Stomach (tissue), 9 donors: ENCODE results near the gene GSTO2. TPM values are rescaled to one million over a fixed set of nuclear protein-coding genes. Genes with fewer than 3 reads are reported as not detected.

Source experiments
- DNase-seq, 2 donors: peaks; one replicate each; pipeline versions ENCODE4 v3.0.0 to v3.0.0-alpha.2; 2013 to 2019
- H3K27ac ChIP-seq, 5 donors: fragments of 200-600 bp in 4 of 5; sonication (generic) in 4 of 5; one replicate each; pipeline ENCODE4 v1.5.1; 2013 to 2019; ENCODE audit warnings: mild to moderate bottlenecking in 1 of 5, moderate library complexity in 1 of 5
- H3K27me3 ChIP-seq, 3 donors: fragments of 200-600 bp; sonication (generic); one replicate each; pipeline ENCODE4 v1.5.1; 2017 to 2019; ENCODE audit warnings: mixed run types in 1 of 3
- H3K36me3 ChIP-seq, 4 donors: fragments of 200-600 bp; sonication (generic); 1 replicate in 3 of 4; 2 replicates in 1 of 4; pipeline ENCODE4 v1.5.1; 2016 to 2019
- H3K4me1 ChIP-seq, 4 donors: fragments of 200-600 bp; sonication (generic); one replicate each; pipeline ENCODE4 v1.5.1; 2016 to 2019
- H3K4me3 ChIP-seq, 4 donors: fragments of 200-600 bp; sonication (generic) in 3 of 4; one replicate each; pipeline ENCODE4 v1.5.1; 2016 to 2019; ENCODE audit warnings: mild to moderate bottlenecking in 1 of 4
- H3K9me3 ChIP-seq, 4 donors: fragments of 200-600 bp; sonication (generic); one replicate each; pipeline ENCODE4 v1.5.1; 2016 to 2019
- EP300 ChIP-seq: sonication (generic); formaldehyde crosslinking; IDR thresholded peaks from one replicate; pipeline ENCODE4 v1.6.1; 2017; ENCODE audit warnings: antibody characterized with exemption
- POLR2A ChIP-seq, 4 donors: fragments of 450-650 bp; IDR thresholded peaks; one replicate each; pipeline ENCODE4 v1.6.1; 2016; ENCODE audit warnings: antibody characterized with exemption in 4 of 4, control low read depth in 2 of 4, mild to moderate bottlenecking in 1 of 4, moderate library complexity in 1 of 4
- POLR2AphosphoS5 ChIP-seq, 3 donors: sonication (generic); formaldehyde crosslinking; IDR thresholded peaks; one replicate each; pipeline ENCODE4 v1.6.1; 2016; ENCODE audit warnings: antibody characterized with exemption in 3 of 3
- WGBS, 5 donors: extraction: QIAGEN DNeasy Blood & Tissue Kit in 3 of 5; methylation state at CpG; one replicate each; pipeline versions ENCODE4 v1.1.5 to v1.1.7; 2013 to 2018; 5-methylcytosine and 5-hydroxymethylcytosine counted together
- intact Hi-C: fragments of 100-400 bp; cut with DNase I; formaldehyde crosslinking; loops from one replicate; pipeline ENCODE4 v1.15.1; 2023; ENCODE audit warnings: low total_unique reads
- polyA plus RNA-seq, 3 donors: library from polyadenylated mRNA; stranded (reverse); fragments of 200-250 nt; gene quantifications; one replicate each; pipeline ENCODE4 v1.2.3, GENCODE V29; 2013
- total RNA-seq, 5 donors: library from RNA; depleted of rRNA; stranded (reverse); fragments of >200 nt; gene quantifications; one replicate each; pipeline versions ENCODE4 v1.1.0 to v1.2.3, GENCODE V29; 2014 to 2016
- TF ChIP-seq, protein P1 (sequence below), 7 experiments: fragments of 450-650 bp in 4 of 7; fragments of 200-600 bp in 3 of 7; sonication (generic) in 3 of 7; IDR thresholded peaks; one replicate each; pipeline ENCODE4 v1.5.1; 2016 to 2019; ENCODE audit warnings: antibody characterized with exemption in 7 of 7, control low read depth in 2 of 7, mild to moderate bottlenecking in 1 of 7
- donor health status: healthy with polysubstance abuse.
- donor health status: Bipolar disorder and iron deficiency.
- donor health status: healthy.

The GSTO2 gene
- total and polyA plus RNA-seq, 8 donors = under 0.01 to 26.6 (median 10.0) TPM

DNA sequence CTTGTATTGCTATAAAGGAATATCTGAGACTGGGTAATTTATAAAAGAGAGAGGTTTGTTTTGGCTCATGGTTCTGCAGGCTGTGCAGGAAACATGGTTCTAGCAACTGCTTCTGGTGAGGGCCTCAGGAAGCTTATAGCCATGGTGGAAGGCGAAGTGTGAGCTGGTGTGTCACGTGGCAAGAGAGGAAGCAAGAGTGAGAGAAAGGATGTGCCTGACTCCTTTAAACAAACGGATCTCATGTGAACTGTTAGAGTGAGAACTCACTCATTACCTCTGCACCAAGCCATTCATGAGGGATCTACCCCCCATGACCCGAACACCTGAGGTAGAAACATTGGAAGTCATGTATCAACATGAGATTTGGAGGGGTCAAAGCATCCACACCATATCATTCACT, 77.0 kb downstream of the GSTO2 start:
- intact Hi-C loops = loop anchor here (5.0 kb wide), 1 partner anchor 34 kb away; no protein-coding TSS in a partner anchor
- Histone ChIP-seq H3K27ac (no peak overlapping the region), H3K4me1 (peaks cover 5 to 27% (median 13%) of the 10 kb centered on the region in 4 donors), H3K4me3 (no peak overlapping the region), H3K36me3 (no peaks in the 10 kb centered on the region), H3K27me3 (no peaks in the 10 kb centered on the region), H3K9me3 (no peaks in the 10 kb centered on the region)
- no peak for DNase-seq
- TF ChIP-seq POLR2A (IDR thresholded peaks at IDR 0.05) (no peak), EP300 (no peak), POLR2AphosphoS5 (IDR thresholded peaks at IDR 0.05) (no peak)
- TF ChIP-seq, protein P1, sequence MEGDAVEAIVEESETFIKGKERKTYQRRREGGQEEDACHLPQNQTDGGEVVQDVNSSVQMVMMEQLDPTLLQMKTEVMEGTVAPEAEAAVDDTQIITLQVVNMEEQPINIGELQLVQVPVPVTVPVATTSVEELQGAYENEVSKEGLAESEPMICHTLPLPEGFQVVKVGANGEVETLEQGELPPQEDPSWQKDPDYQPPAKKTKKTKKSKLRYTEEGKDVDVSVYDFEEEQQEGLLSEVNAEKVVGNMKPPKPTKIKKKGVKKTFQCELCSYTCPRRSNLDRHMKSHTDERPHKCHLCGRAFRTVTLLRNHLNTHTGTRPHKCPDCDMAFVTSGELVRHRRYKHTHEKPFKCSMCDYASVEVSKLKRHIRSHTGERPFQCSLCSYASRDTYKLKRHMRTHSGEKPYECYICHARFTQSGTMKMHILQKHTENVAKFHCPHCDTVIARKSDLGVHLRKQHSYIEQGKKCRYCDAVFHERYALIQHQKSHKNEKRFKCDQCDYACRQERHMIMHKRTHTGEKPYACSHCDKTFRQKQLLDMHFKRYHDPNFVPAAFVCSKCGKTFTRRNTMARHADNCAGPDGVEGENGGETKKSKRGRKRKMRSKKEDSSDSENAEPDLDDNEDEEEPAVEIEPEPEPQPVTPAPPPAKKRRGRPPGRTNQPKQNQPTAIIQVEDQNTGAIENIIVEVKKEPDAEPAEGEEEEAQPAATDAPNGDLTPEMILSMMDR (IDR thresholded peaks at IDR 0.05) = no peak
- WGBS, 5 donors = 62 to 76% (median 71%) methylated on average over 4 of the region's 4 CpGs

DNA sequence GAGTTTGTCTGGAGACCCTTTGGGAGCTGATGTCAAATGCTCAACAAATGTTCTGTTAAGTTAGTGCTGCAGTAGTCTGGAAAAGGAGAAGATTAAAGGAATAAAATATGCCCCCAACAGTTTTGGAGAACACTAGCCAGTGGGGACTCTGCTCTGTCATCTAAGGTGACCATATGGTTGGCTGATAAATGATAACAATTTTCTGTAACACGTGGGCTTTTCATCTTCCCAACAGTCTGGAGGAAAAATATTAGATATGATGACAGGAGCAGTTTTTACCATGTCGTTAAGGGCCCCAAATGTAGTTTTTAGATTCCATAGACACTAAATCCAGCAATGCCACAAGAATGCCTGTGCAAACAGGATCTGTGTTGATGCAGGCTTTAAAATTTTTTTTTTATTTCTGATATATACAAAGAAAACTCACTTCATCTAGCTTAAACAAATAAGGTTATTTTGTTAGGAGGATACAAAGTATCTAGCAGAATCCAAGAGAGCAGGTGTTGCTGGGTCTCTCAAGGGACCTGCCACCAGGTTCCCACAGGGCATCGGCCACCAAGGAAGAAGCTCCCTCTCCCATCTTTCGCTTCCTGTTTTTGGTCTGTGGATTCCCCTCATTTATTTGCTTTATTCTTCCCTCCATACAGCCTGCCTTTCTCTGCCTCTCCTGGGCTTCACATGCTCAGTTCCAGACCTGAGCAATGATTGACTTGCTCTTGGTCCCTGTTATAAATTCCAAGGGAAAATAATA, 78.5 kb downstream of the GSTO2 start:
- DNase-seq = no peak
- H3K27ac ChIP-seq = no peak overlapping the region
- no peaks in the 10 kb centered on the region for H3K27me3 ChIP-seq
- no peaks in the 10 kb centered on the region for H3K9me3 ChIP-seq
- no peak overlapping the region for H3K4me3 ChIP-seq
- WGBS, 5 donors = 66 to 82% (median 74%) methylated on average over 4 of the region's 4 CpGs
- no peaks in the 10 kb centered on the region for H3K36me3 ChIP-seq
- intact Hi-C loops = loop anchor here (5.0 kb wide), 1 partner anchor 35 kb away; no protein-coding TSS in a partner anchor
- TF ChIP-seq, protein P1 (IDR thresholded peaks at IDR 0.05) = no peak
- TF ChIP-seq POLR2A (IDR thresholded peaks at IDR 0.05) (no peak), EP300 (no peak), POLR2AphosphoS5 (IDR thresholded peaks at IDR 0.05) (no peak)
- H3K4me1 ChIP-seq = peaks cover 8 to 42% (median 19%) of the 10 kb centered on the region in 4 donors

DNA sequence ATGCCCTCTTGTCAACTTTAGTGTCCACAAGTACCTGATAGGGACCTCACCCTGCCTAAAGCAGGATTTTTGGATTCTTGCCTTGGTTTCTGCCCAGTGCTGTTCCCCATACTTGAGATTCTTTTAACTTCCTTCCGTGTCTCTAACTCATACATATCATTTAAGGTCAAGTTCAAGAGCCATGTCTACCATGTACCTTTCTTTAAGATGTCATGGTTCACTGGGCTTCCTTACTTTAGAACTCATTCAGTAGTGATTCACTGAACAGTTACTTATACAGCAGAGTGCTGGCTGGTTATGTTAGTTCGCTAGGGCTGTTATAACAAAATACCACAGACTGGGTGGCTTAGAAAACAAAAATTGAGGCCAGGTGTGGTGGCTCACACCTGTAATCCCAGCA, 79.6 kb downstream of the GSTO2 start:
- intact Hi-C loops = loop anchor here (5.0 kb wide), 1 partner anchor 36 kb away; no protein-coding TSS in a partner anchor
- Histone ChIP-seq H3K27me3 (no peaks in the 10 kb centered on the region), H3K36me3 (no peaks in the 10 kb centered on the region), H3K9me3 (no peaks in the 10 kb centered on the region), H3K27ac (no peak overlapping the region), H3K4me1 (peaks cover 13 to 51% (median 30%) of the 10 kb centered on the region in 4 donors), H3K4me3 (no peak overlapping the region)
- TF ChIP-seq POLR2AphosphoS5 (IDR thresholded peaks at IDR 0.05) (no peak), EP300 (no peak)
- TF ChIP-seq, protein P1 (IDR thresholded peaks at IDR 0.05) = no peak
- 64 to 81% (median 70%) methylated on average over 2 of the region's 2 CpGs for WGBS, 5 donors
- no peak for DNase-seq

DNA sequence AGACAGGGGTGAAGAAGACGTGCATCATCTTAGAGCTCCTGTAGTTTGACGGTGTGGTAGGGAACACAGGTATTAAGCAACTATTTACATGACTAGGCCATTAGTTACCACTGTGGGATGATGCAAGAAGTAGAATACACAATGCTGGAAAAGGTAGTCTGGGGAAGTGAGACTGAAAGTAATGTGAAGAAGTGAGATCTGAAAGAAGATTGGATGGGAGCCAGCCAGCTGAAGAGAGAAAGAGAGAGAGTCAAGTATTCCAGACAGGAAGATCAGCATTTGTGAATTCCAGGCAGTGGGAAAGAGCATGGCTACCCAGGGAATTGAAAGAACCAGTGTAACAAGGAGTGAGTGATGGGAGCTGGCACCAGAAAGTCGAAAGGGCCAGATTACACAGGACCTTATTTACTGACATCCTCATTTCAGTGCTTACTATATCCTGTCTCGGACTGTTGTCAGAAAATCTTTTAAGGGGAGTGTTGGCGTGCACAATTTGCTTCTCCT, 80.7 kb downstream of the GSTO2 start:
- DNase-seq = peak in 1 of 2 donors; percentile 78
- no peaks in the 10 kb centered on the region for H3K27me3 ChIP-seq
- H3K4me1 ChIP-seq = peaks cover 18 to 60% (median 38%) of the 10 kb centered on the region in 4 donors
- no peak overlapping the region for H3K4me3 ChIP-seq
- H3K27ac ChIP-seq = peak overlapping the region in 4 of 5 donors; percentile 45 to 85 (median 57)
- TF ChIP-seq POLR2AphosphoS5 (IDR thresholded peaks at IDR 0.05) (peak in 2 of 3 donors; percentile 66 to 77), EP300 (no peak)
- 20 to 41% (median 29%) methylated on average over 5 of the region's 5 CpGs for WGBS, 5 donors
- intact Hi-C loops = loop anchor here (5.0 kb wide), 2 partner anchors 37 to 57 kb away; no protein-coding TSS in a partner anchor
- H3K9me3 ChIP-seq = no peaks in the 10 kb centered on the region
- no peaks in the 10 kb centered on the region for H3K36me3 ChIP-seq
